Activated naive CD4-positive, alpha-beta T cell (primary cell): ENCODE results near the gene CHKB.

Experiments used
- DNase-seq, 4 experiments: peaks; one replicate each; lab custom pipeline; 2025; lab: John Stamatoyannopoulos, UW

CHKB gene

GRCh38 chr22:50573491-50574382, 8.9 kb downstream of the CHKB start:
- DNase-seq = no peak

GRCh38 chr22:50572965-50573364, 9.7 kb downstream of the CHKB start:
- no peak for DNase-seq

GRCh38 chr22:50571264-50572175, 11.1 kb downstream of the CHKB start:
- no peak for DNase-seq

- DNase-seq = no peak
Observed at GRCh38 chr22:50570861-50571260, 11.8 kb downstream of the CHKB start.

GRCh38 chr22:50569896-50570535, 12.6 kb downstream of the CHKB start:
- no peak for DNase-seq

- no peak for DNase-seq
Observed at GRCh38 chr22:50569041-50569459, 13.6 kb downstream of the CHKB start.

GRCh38 chr22:50568626-50569025, 14.0 kb downstream of the CHKB start:
- DNase-seq = no peak

GRCh38 chr22:50567721-50568252, 14.9 kb downstream of the CHKB start:
- no peak for DNase-seq

GRCh38 chr22:50564289-50564688, 18.4 kb downstream of the CHKB start:
- DNase-seq = no peak

GRCh38 chr22:50563413-50564160, 19.1 kb downstream of the CHKB start:
- DNase-seq = no peak

- peak; percentile 95 to 96 (median 96) for DNase-seq
Observed at GRCh38 chr22:50562523-50563412, 19.9 kb downstream of the CHKB start, which contains the start of gene SYCE3. SYCE3 (minus strand) TSS chr22:50562919; CDS start chr22:50556405, 6,514 bp downstream.

- DNase-seq = no peak
Observed at GRCh38 chr22:50561401-50562358, 21.0 kb downstream of the CHKB start.

- DNase-seq = no peak
Observed at GRCh38 chr22:50560034-50560433, 22.6 kb downstream of the CHKB start.

GRCh38 chr22:50556703-50557102, 25.9 kb downstream of the CHKB start:
- DNase-seq = no peak

GRCh38 chr22:50553310-50553709, 29.3 kb downstream of the CHKB start:
- DNase-seq = no peak

GRCh38 chr22:50551160-50551752, 31.4 kb downstream of the CHKB start:
- no peak for DNase-seq

GRCh38 chr22:50550395-50550794, 32.3 kb downstream of the CHKB start:
- DNase-seq = no peak
